Measurements from ENCODE around the gene P2RY12.
A peak's percentile ranks its signal among the peaks of the same experiment; 100 is the strongest.

The P2RY12 gene

DNA sequence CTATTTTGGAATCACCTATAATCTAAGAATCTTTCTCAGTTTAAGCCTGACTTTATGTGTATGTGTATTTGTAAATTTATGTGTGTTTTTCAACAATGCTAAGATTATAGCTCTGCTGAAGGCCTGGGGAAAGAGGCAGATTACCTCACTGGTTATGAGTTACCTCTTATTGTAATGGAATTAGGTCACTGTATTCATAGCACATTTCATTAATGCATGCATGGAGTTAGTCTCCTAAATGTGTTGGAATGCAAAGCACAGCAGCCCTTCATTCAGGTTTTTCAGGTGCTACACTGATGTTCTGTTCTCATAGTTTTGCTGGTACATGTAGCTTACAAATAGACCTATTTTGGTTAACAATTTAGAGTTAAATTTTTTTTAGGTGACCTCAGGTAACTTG is 77.4 kb downstream of the P2RY12 start:
- CTCF ChIA-PET = interaction anchor here (1.1 to 2.7 kb wide), 7 partner anchors 12 to 610 kb away, joined by 3 to 22 read pairs (median 3); no protein-coding TSS in a partner anchor
- no peak for DNase-seq (ENCODE audit: low read depth, low spot score)
- no peak overlapping the region for H3K4me3 ChIP-seq (ENCODE audit: low read depth, low read length)
- POLR2A ChIA-PET = no interaction called here
- TF ChIP-seq, protein P1, sequence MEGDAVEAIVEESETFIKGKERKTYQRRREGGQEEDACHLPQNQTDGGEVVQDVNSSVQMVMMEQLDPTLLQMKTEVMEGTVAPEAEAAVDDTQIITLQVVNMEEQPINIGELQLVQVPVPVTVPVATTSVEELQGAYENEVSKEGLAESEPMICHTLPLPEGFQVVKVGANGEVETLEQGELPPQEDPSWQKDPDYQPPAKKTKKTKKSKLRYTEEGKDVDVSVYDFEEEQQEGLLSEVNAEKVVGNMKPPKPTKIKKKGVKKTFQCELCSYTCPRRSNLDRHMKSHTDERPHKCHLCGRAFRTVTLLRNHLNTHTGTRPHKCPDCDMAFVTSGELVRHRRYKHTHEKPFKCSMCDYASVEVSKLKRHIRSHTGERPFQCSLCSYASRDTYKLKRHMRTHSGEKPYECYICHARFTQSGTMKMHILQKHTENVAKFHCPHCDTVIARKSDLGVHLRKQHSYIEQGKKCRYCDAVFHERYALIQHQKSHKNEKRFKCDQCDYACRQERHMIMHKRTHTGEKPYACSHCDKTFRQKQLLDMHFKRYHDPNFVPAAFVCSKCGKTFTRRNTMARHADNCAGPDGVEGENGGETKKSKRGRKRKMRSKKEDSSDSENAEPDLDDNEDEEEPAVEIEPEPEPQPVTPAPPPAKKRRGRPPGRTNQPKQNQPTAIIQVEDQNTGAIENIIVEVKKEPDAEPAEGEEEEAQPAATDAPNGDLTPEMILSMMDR (IDR thresholded peaks at IDR 0.05; ENCODE audit: insufficient read depth, low read length, missing control alignments) = no peak

DNA sequence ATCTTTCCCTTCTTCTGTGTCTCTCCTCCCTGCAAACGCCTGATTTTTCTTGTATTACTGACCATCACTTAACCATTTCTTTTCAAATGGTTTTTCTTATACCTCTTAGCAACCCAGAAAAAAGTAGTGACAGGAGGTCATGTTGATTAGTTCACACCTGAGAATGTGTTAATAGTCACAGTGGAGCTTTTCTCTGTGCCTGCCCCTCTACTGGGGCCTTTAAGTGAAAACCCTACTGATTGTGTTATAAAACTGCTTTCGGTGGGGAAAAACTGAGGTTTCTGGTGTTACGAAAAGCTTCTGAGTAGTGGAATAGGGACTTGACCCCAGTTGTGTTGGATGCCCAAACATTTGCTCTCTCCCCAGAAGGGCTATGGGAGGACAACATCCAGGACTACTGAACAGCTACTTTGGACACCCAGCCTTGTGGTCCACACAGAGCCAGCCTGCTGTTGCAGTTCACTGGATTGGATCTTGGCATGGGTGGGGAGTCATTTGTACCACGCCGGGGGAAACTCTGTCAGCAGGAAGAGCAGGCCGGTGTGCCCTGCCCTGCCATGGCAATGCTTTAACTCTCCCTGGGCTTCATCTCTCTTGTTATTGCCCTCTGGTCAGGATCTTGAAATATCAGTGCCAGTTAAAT is 78.3 kb downstream of the P2RY12 start:
- ChIA-PET POLR2A (no interaction called here), CTCF (interaction anchor here (0.9 to 2.7 kb wide), 10 partner anchors 14 to 611 kb away, joined by 3 to 22 read pairs (median 4); no protein-coding TSS in a partner anchor)
- TF ChIP-seq, protein P1 (IDR thresholded peaks at IDR 0.05; ENCODE audit: insufficient read depth, low read length, missing control alignments) = no peak
- DNase-seq (ENCODE audit: low read depth, low spot score) = no peak
- no peak overlapping the region for H3K4me3 ChIP-seq (ENCODE audit: low read depth, low read length)

GRCh38 chr3:151305775-151306151 is 78.8 kb downstream of the P2RY12 start:
- no peak for DNase-seq (ENCODE audit: low read depth, low spot score)
- TF ChIP-seq, protein P1 (IDR thresholded peaks at IDR 0.05; ENCODE audit: insufficient read depth, low read length, missing control alignments) = no peak
- H3K4me3 ChIP-seq (ENCODE audit: low read depth, low read length) = no peak overlapping the region
- CTCF ChIA-PET = interaction anchor here (0.6 to 2.7 kb wide), 13 partner anchors 13 to 532 kb away, joined by 3 to 22 read pairs (median 4); no protein-coding TSS in a partner anchor
- POLR2A ChIA-PET = no interaction called here

GRCh38 chr3:151305060-151305774 is 79.3 kb downstream of the P2RY12 start:
- ChIA-PET POLR2A (no interaction called here), CTCF (interaction anchor here (0.6 to 2.7 kb wide), 14 partner anchors 13 to 535 kb away, joined by 3 to 22 read pairs (median 4); no protein-coding TSS in a partner anchor)
- DNase-seq (ENCODE audit: low read depth, low spot score) = peak; percentile 90
- TF ChIP-seq, protein P1 (IDR thresholded peaks at IDR 0.05; ENCODE audit: insufficient read depth, low read length, missing control alignments) = peak; percentile 29
- H3K4me3 ChIP-seq (ENCODE audit: low read depth, low read length) = no peak overlapping the region

- ChIA-PET POLR2A (no interaction called here), CTCF (interaction anchor here (1.0 to 2.0 kb wide), 4 partner anchors 12 to 534 kb away, joined by 3 to 7 read pairs (median 4); no protein-coding TSS in a partner anchor)
- DNase-seq (ENCODE audit: low read depth, low spot score) = no peak
- TF ChIP-seq, protein P1 (IDR thresholded peaks at IDR 0.05; ENCODE audit: insufficient read depth, low read length, missing control alignments) = no peak
- no peak overlapping the region for H3K4me3 ChIP-seq (ENCODE audit: low read depth, low read length)
Measured at GRCh38 chr3:151303751-151304150, 80.8 kb downstream of the P2RY12 start.

GRCh38 chr3:151301787-151302186 is 82.8 kb downstream of the P2RY12 start:
- CTCF ChIA-PET = interaction anchor here (1.0 to 3.7 kb wide), 3 partner anchors 9 to 536 kb away, joined by 3 to 11 read pairs (median 4); no protein-coding TSS in a partner anchor
- H3K4me3 ChIP-seq (ENCODE audit: low read depth, low read length) = no peak overlapping the region
- POLR2A ChIA-PET = no interaction called here
- DNase-seq (ENCODE audit: low read depth, low spot score) = no peak
- TF ChIP-seq, protein P1 (IDR thresholded peaks at IDR 0.05; ENCODE audit: insufficient read depth, low read length, missing control alignments) = no peak

Data from AG04449 (cell line).